ENCODE results near the gene TRRAP. TPM values are rescaled to one million over a fixed set of nuclear protein-coding genes. Genes with fewer than 3 reads are reported as not detected.

TRRAP gene
- total RNA-seq, 2 donors from 2014 or later, result 21.1 to 25.2 TPM

- intact Hi-C loops (cut with DNase I), result no loop called here
- DNase-seq, result no peak
- 84 to 92% methylated on average over 18 to 20 of the region's 20 CpGs for WGBS, 2 donors
- Histone ChIP-seq H3K9me3 (no peaks in the 10 kb centered on the region), H3K4me3 (no peak overlapping the region), H3K36me3 (replicated peaks in 1 of 2; ENCODE audit: insufficient read depth in 1 of 2, low read depth in 2 of 2) (peaks cover 9 to 19% of the 10 kb centered on the region in 2 donors), H3K27me3 (no peaks in the 10 kb centered on the region), H3K27ac (no peak overlapping the region), H3K4me1 (no peaks in the 10 kb centered on the region)
- TF ChIP-seq CTCF (IDR thresholded peaks at IDR 0.05) (no peak), POLR2A (IDR thresholded peaks at IDR 0.05) (no peak)
- ATAC-seq, result no peak
Measured at GRCh38 chr7:99002827-99003212, 124.5 kb downstream of the TRRAP start.

DNA sequence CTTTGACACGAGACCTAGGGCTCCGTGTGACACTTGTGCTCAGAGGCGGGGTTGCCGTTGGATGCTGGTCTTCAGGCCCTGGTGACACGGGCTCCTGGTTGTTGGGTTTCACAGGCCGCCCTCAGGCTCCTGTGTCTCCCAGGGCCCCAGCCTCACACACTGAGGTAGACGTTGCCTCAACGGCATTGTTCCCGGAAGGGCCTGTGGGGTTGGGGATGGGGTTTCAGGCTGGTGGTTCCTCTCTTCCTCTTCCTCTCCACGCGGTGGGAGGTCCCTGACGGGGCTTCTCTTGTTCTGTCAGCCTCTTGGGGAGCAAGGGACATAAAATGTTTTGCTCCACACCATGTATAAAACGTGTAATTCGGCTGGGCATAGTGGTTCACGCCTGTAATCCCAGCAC is 125.1 kb downstream of the TRRAP start:
- Histone ChIP-seq H3K9me3 (no peaks in the 10 kb centered on the region), H3K27ac (no peak overlapping the region), H3K4me1 (no peaks in the 10 kb centered on the region), H3K4me3 (no peak overlapping the region), H3K27me3 (no peaks in the 10 kb centered on the region), H3K36me3 (replicated peaks in 1 of 2; ENCODE audit: insufficient read depth in 1 of 2, low read depth in 2 of 2) (peaks cover 9 to 24% of the 10 kb centered on the region in 2 donors)
- WGBS, 2 donors, result 88 to 97% methylated on average over 11 to 15 of the region's 15 CpGs
- DNase-seq, result peak in 1 of 4 donors; percentile 8
- intact Hi-C loops (cut with DNase I), result no loop called here
- no peak for ATAC-seq
- no peak for TF ChIP-seq CTCF (IDR thresholded peaks at IDR 0.05)
- TF ChIP-seq POLR2A (IDR thresholded peaks at IDR 0.05), result no peak

- TF ChIP-seq CTCF (IDR thresholded peaks at IDR 0.05) (no peak), POLR2A (IDR thresholded peaks at IDR 0.05) (no peak)
- ATAC-seq (no peak), DNase-seq (peak in 1 of 4 donors; percentile 3)
- Histone ChIP-seq H3K36me3 (replicated peaks in 1 of 2; ENCODE audit: insufficient read depth in 1 of 2, low read depth in 2 of 2) (peaks cover 9 to 22% of the 10 kb centered on the region in 2 donors), H3K4me1 (no peaks in the 10 kb centered on the region), H3K9me3 (no peaks in the 10 kb centered on the region), H3K27ac (no peak overlapping the region), H3K27me3 (no peaks in the 10 kb centered on the region), H3K4me3 (no peak overlapping the region)
- intact Hi-C loops (cut with DNase I), result no loop called here
- WGBS, 2 donors, result 88 to 95% methylated on average over 6 to 8 of the region's 8 CpGs
Measured at GRCh38 chr7:99004216-99004615, 125.9 kb downstream of the TRRAP start.

DNA sequence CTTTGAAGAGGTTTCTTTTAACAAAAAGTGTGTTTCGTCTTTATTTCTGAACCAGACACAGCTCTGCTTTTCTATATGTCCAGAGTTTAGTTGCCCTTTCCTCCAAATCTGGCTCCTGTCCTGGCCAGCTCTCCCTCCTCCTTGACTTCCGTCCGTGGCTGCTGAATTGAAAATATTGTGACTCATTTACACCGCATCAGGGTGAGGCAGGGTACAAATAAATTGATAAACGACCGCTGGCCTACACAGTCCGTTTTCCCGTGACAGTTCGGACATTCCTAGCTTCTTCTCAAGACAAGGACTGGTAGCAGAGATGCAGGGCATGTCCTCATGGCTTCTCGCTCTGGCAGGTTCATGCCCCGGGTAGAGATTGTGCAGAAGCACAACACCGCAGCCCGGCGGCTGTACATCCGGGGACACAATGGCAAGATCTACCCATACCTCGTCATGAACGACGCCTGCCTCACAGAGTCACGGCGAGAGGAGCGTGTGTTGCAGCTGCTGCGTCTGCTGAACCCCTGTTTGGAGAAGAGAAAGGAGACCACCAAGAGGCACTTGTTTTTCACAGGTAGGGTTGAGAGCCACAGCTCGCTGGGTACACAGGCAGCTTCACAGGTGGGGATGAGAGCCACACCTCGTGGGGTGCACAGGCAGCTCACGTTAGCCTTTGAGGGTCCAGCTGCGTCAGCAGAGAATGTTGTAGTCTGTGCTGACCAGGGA is 126.6 kb downstream of the TRRAP start:
- Histone ChIP-seq H3K27me3 (no peaks in the 10 kb centered on the region), H3K4me1 (no peaks in the 10 kb centered on the region), H3K9me3 (no peaks in the 10 kb centered on the region), H3K4me3 (no peak overlapping the region), H3K27ac (no peak overlapping the region), H3K36me3 (replicated peaks in 1 of 2; ENCODE audit: insufficient read depth in 1 of 2, low read depth in 2 of 2) (peaks cover 9 to 22% of the 10 kb centered on the region in 2 donors)
- no peak for ATAC-seq
- no peak for TF ChIP-seq CTCF (IDR thresholded peaks at IDR 0.05)
- TF ChIP-seq POLR2A (IDR thresholded peaks at IDR 0.05), result no peak
- intact Hi-C loops (cut with DNase I), result no loop called here
- 89 to 93% methylated on average over 26 of the region's 26 CpGs for WGBS, 2 donors
- DNase-seq, result peak in 1 of 4 donors; percentile 7

DNA sequence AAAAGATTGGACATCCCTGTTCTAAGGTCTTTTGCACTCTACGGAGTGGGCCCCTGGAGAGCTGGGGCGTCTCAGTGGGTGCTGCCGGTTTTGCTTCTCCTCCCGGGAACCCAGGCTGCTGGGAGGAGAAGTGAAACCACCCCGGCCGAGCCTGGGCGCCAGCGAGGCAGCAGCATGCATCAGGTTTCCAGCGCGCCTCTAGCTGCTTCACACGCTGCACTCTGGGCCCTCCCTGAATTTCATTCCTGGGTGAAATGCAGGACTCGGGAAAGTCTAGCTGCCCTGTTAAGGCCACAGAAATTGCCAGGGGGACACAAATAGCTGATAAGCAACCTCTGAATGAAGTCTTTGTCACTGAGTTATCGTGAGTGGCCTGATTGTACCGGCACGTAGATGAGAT is 127.4 kb downstream of the TRRAP start:
- intact Hi-C loops (cut with DNase I), result no loop called here
- Histone ChIP-seq H3K4me3 (no peak overlapping the region), H3K36me3 (replicated peaks in 1 of 2; ENCODE audit: insufficient read depth in 1 of 2, low read depth in 2 of 2) (peaks cover 9 to 21% of the 10 kb centered on the region in 2 donors), H3K27me3 (no peaks in the 10 kb centered on the region), H3K4me1 (no peaks in the 10 kb centered on the region), H3K9me3 (no peaks in the 10 kb centered on the region), H3K27ac (no peak overlapping the region)
- 76 to 87% methylated on average over 13 to 15 of the region's 15 CpGs for WGBS, 2 donors
- ATAC-seq (no peak), DNase-seq (peak in 1 of 4 donors; percentile 3)
- TF ChIP-seq CTCF (IDR thresholded peaks at IDR 0.05), result no peak
- no peak for TF ChIP-seq POLR2A (IDR thresholded peaks at IDR 0.05)

Data from body of pancreas (tissue), 4 donors.